ENCODE results near the gene CDC34. TPM values are rescaled to one million over a fixed set of nuclear protein-coding genes. Genes with fewer than 3 reads are reported as not detected.

The CDC34 gene
- total RNA-seq, 1 experiment from 2014 or later: 93.3 TPM

DNA sequence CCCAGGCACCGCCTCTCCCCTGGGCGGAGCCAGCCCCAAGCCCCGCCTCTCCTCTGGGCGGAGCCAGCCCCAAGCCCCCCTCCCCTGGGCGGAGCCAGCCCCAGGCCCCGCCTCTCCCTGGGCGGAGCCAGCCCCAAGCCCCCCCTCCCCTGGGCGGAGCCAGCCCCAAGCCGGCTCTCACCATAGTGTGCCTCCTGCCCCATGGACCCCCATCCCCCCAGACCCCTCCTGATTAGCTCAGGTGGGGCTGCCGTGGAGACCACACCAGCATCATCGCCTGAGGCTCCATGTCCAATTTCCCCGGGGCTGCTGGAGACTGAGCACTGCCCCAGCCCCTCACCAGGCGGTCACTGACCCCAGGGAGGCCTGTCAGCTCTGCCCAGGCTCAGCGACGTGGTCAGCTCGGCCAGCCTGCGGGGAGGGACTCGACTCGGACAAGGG, 39.4 kb upstream of the CDC34 start:
- Histone ChIP-seq H4K20me1 (ENCODE audit: insufficient read depth) (no peaks in the 10 kb centered on the region), H3K4me2 (no peak overlapping the region), H3F3A (ENCODE audit: insufficient read depth, low read depth) (peaks cover 49% of the 10 kb centered on the region), H3K9me2 (ENCODE audit: insufficient read depth) (no peaks in the 10 kb centered on the region), H3K27me3 (ENCODE audit: insufficient read depth, low read depth) (no peaks in the 10 kb centered on the region), H3K27ac (no peak overlapping the region), H3K36me3 (ENCODE audit: low read depth) (no peaks in the 10 kb centered on the region), H3K4me3 (no peak overlapping the region), H3K4me1 (replicated peaks; ENCODE audit: insufficient read depth) (peaks cover 5% of the 10 kb centered on the region; the same call in 1 of the 2 replicates), H3K79me2 (ENCODE audit: low read depth) (peaks cover 6% of the 10 kb centered on the region; the same call in 1 of the 2 replicates), H2AFZ (no peak overlapping the region), H3K9me3 (ENCODE audit: insufficient read depth, low read depth) (no peaks in the 10 kb centered on the region)
- no peak for DNase-seq
- no TSS peak for BruUV-seq (replicated peaks)
- TF ChIP-seq, protein P1, sequence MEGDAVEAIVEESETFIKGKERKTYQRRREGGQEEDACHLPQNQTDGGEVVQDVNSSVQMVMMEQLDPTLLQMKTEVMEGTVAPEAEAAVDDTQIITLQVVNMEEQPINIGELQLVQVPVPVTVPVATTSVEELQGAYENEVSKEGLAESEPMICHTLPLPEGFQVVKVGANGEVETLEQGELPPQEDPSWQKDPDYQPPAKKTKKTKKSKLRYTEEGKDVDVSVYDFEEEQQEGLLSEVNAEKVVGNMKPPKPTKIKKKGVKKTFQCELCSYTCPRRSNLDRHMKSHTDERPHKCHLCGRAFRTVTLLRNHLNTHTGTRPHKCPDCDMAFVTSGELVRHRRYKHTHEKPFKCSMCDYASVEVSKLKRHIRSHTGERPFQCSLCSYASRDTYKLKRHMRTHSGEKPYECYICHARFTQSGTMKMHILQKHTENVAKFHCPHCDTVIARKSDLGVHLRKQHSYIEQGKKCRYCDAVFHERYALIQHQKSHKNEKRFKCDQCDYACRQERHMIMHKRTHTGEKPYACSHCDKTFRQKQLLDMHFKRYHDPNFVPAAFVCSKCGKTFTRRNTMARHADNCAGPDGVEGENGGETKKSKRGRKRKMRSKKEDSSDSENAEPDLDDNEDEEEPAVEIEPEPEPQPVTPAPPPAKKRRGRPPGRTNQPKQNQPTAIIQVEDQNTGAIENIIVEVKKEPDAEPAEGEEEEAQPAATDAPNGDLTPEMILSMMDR (conservative IDR thresholded peaks at IDR 0.05): no peak
- TF ChIP-seq EZH2 (IDR thresholded peaks at IDR 0.05; ENCODE audit: low read depth): no peak
- ChIA-PET CTCF (no interaction called here), POLR2A (ENCODE audit: unreplicated experiment) (no interaction called here)
- intact Hi-C loops (cut with micrococcal nuclease; ENCODE audit: unreplicated experiment): no loop called here

DNA sequence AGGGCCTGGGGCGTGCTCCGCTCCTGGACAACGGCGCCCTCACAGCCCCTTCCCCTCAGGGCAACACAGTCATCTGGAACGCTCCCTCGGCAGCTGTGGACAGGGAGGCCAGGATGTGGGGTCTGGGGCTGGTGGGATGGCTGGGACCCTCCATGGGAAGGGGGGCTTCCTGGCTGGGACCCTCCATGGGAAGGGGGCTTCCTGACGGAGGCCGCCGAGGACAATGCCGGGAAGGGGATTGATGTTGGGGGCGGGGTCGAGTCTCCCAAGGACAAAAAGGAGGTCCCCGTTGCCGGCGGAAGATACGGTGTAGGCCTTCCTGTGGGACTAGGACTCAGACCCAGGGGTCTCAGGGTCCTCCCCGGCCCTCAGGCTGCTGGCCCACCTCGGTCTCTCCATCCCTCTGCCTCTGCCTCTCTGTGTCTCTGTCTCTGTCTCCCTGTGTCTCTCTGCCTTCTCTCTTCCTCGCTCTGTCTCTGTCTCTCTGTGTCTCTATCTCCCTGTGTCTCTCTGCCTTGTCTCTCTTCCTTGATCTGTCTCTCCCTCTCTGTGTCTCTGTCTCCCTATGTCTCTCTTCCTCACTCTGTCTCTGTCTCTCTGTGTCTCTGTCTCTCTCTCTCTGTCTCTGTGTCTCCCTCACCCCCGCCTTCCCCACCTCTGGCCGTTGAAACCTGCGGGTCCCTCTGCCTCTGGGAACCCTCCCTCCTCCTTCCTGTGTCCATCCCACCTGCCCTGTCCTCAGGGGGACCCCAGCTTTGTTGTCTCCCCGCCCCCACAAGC, 38.0 kb upstream of the CDC34 start:
- Histone ChIP-seq H2AFZ (no peak overlapping the region), H3K4me1 (replicated peaks; ENCODE audit: insufficient read depth) (no peaks in the 10 kb centered on the region), H3K36me3 (ENCODE audit: low read depth) (no peaks in the 10 kb centered on the region), H4K20me1 (ENCODE audit: insufficient read depth) (no peaks in the 10 kb centered on the region), H3K4me3 (no peak overlapping the region), H3F3A (ENCODE audit: insufficient read depth, low read depth) (peaks cover 44% of the 10 kb centered on the region), H3K4me2 (no peak overlapping the region), H3K27me3 (ENCODE audit: insufficient read depth, low read depth) (no peaks in the 10 kb centered on the region), H3K79me2 (ENCODE audit: low read depth) (no peaks in the 10 kb centered on the region), H3K9me3 (ENCODE audit: insufficient read depth, low read depth) (no peaks in the 10 kb centered on the region), H3K27ac (no peak overlapping the region), H3K9me2 (ENCODE audit: insufficient read depth) (no peaks in the 10 kb centered on the region)
- CTCF ChIA-PET: no interaction called here
- DNase-seq: no peak
- TF ChIP-seq EZH2 (IDR thresholded peaks at IDR 0.05; ENCODE audit: low read depth): no peak
- TF ChIP-seq, protein P1 (conservative IDR thresholded peaks at IDR 0.05): no peak
- BruUV-seq (replicated peaks): no TSS peak
- intact Hi-C loops (cut with micrococcal nuclease; ENCODE audit: unreplicated experiment): no loop called here
- POLR2A ChIA-PET (ENCODE audit: unreplicated experiment): no interaction called here

DNA sequence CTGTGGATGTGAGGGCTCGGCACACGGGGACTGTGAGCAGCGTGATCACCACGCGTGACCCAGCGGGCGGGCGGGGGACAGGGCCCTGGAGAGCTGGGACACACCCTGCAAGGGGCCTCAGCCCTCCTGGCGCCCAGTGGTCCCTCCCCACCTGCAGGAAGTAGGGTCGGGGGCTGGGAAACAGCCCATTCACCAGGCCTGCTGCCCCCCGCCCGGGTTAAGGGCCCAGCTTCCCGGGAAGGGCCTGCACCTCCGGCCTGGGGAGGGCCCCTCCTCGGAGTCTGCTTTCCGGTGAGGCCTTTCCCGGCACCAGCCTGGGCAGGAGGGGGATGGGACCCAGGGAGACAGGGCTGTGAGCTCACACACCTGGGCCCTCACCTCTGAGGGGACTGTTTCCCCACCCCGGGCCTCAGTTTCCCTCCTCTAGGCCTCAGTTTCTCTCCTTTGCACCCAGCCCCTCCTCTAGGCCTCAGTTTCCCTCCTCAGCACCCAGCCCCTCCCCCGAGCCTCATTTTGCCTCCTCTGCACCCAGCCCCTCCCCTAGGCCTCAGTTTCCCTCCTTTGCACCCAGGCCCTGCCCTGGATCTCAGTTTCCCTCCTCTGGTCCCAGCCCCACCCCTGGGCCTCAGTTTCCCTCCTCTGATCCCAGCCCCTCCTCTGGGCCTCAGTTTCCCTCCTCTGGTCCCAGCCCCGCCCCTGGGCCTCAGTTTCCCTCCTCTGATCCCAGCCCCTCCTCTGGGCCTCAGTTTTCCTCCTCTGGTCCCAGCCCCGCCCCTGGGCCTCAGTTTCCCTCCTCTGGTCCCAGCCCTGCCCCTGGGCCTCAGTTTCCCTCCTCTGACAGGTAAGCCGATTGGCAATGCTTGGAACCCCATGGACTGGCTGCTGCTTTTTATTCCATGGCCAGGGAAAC, 37.1 kb upstream of the CDC34 start:
- TF ChIP-seq, protein P1 (conservative IDR thresholded peaks at IDR 0.05): no peak
- no peak for TF ChIP-seq EZH2 (IDR thresholded peaks at IDR 0.05; ENCODE audit: low read depth)
- DNase-seq: no peak
- Histone ChIP-seq H3K9me3 (ENCODE audit: insufficient read depth, low read depth) (no peaks in the 10 kb centered on the region), H3K27ac (no peak overlapping the region), H3K36me3 (ENCODE audit: low read depth) (no peaks in the 10 kb centered on the region), H3K9me2 (ENCODE audit: insufficient read depth) (no peaks in the 10 kb centered on the region), H4K20me1 (ENCODE audit: insufficient read depth) (no peaks in the 10 kb centered on the region), H3K4me2 (no peak overlapping the region), H3F3A (ENCODE audit: insufficient read depth, low read depth) (peaks cover 44% of the 10 kb centered on the region), H3K4me1 (replicated peaks; ENCODE audit: insufficient read depth) (no peaks in the 10 kb centered on the region), H3K27me3 (ENCODE audit: insufficient read depth, low read depth) (no peaks in the 10 kb centered on the region), H3K79me2 (ENCODE audit: low read depth) (no peaks in the 10 kb centered on the region), H2AFZ (no peak overlapping the region), H3K4me3 (no peak overlapping the region)
- intact Hi-C loops (cut with micrococcal nuclease; ENCODE audit: unreplicated experiment): no loop called here
- CTCF ChIA-PET: no interaction called here
- POLR2A ChIA-PET (ENCODE audit: unreplicated experiment): no interaction called here
- no TSS peak for BruUV-seq (replicated peaks)
